Measurements from ENCODE around the gene PTPA. TPM values are rescaled to one million over a fixed set of nuclear protein-coding genes. Genes with fewer than 3 reads are reported as not detected.

The PTPA gene
- total and polyA plus RNA-seq, 11 donors, result 96.0 to 212 (median 172) TPM

DNA sequence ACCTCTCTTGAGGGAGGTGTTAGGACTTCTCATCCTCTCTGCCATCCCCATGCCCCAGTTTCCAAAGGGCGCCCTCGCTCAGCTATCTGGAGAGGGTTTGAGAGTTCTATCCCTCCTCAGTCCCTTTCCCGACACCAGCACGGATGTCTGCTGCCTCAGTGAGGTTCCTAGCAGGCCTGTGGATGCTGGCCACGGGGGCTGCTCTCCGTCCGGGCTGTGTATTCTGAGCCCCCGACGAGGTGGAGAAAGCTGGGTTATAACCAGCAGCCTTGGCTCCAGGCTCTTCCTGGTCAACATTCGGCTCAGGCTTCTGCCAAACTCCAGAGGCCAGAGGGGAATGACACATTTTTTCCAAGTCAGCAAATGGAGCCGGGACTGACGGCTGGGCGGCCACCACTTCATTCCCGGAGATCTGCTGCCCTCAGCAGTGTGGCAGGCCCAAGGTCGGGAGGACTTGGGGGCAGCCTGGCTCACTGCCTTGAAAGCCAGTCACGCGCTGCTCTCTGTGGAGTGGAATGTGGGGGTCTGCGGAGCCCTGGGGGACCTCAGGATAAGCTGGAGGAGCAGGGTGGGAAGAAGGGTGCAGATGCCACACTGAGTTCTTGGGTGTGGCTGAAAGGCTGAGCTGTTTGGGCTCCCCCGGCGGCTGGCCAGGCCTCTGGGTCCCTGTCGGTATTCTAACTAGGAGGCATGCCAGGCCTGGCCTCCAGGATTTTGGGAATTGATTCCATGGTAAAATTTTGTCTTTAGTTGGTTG, 27.4 kb downstream of the PTPA start:
- Histone ChIP-seq H3K4me1 (peaks cover 19 to 64% (median 58%) of the 10 kb centered on the region in 12 donors), H3K4me3 (peak overlapping the region in 7 of 12 donors; percentile 19 to 66 (median 52)), H3K9me3 (no peaks in the 10 kb centered on the region), H3K27ac (peak overlapping the region; percentile 99 to 100 (median 100)), H3K27me3 (no peaks in the 10 kb centered on the region), H3K36me3 (peaks cover 0 to 48% (median 40%) of the 10 kb centered on the region in 9 donors)
- peak in 3 of 4 donors; percentile 7 to 25 (median 11) for ATAC-seq
- DNase-seq, result peak; percentile 69 to 80 (median 74)
- TF ChIP-seq, protein P1, sequence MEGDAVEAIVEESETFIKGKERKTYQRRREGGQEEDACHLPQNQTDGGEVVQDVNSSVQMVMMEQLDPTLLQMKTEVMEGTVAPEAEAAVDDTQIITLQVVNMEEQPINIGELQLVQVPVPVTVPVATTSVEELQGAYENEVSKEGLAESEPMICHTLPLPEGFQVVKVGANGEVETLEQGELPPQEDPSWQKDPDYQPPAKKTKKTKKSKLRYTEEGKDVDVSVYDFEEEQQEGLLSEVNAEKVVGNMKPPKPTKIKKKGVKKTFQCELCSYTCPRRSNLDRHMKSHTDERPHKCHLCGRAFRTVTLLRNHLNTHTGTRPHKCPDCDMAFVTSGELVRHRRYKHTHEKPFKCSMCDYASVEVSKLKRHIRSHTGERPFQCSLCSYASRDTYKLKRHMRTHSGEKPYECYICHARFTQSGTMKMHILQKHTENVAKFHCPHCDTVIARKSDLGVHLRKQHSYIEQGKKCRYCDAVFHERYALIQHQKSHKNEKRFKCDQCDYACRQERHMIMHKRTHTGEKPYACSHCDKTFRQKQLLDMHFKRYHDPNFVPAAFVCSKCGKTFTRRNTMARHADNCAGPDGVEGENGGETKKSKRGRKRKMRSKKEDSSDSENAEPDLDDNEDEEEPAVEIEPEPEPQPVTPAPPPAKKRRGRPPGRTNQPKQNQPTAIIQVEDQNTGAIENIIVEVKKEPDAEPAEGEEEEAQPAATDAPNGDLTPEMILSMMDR (IDR thresholded peaks at IDR 0.05), result no peak
- TF ChIP-seq POLR2A (IDR thresholded peaks at IDR 0.05), result peak in 1 of 2 donors; percentile 31
- 23 to 40% (median 26%) methylated on average over 10 to 21 of the region's 21 CpGs for WGBS, 4 donors
- intact Hi-C loops (cut with DNase I), result loop anchor here (1.0 to 10.0 kb wide), 11 partner anchors 36 to 656 kb away; no protein-coding TSS in a partner anchor

DNA sequence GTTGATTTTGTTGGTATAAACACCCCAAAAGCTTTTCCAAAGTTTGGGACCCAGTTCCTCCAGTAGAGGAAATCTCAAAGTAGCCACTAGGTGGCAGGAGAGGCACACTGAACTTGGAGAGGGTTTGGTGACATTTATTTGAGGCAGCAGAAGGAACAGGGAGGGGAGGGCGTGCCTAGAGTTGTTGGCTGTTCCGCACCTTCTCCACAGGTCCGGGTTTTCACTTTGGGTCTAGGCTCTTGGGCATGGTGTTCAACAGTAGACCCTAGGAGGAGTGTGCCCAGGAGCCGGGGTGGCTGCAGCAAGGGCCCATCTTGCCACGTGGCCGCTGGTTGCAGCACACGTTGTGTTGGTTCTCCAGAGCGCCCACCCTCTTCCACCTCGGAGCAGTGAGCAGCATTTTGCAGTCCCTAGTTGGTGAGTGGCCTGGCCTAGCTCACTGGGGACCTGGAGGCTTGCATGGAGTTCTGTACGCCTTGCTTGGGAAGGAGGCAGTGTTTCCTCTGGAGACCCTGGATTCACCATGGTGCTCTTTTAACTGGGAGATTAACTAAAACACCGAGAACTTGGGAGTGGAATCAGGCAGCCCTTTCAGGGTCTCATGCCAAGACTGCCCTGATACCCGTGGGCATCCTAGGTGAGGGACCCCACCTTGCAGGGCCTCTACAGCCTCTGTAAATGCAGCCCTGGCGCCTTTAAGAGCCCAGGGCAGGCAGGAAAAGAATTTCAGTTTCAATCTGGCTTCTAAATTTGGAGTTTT, 28.2 kb downstream of the PTPA start:
- WGBS, 4 donors, result 0 to 4% (median 3%) methylated on average over 12 to 13 of the region's 13 CpGs
- TF ChIP-seq, protein P1 (IDR thresholded peaks at IDR 0.05), result peak; percentile 86 to 96 (median 94)
- no peak for TF ChIP-seq POLR2A (IDR thresholded peaks at IDR 0.05)
- peak; percentile 50 to 60 (median 54) for ATAC-seq
- Histone ChIP-seq H3K27ac (peak overlapping the region; percentile 99 to 100 (median 100)), H3K9me3 (no peaks in the 10 kb centered on the region), H3K36me3 (peaks cover 0 to 46% (median 37%) of the 10 kb centered on the region in 9 donors), H3K4me3 (peak overlapping the region; percentile 1 to 69 (median 56)), H3K4me1 (peaks cover 24 to 72% (median 66%) of the 10 kb centered on the region in 12 donors), H3K27me3 (no peaks in the 10 kb centered on the region)
- intact Hi-C loops (cut with DNase I), result loop anchor here (1.0 to 10.0 kb wide), 11 partner anchors 35 to 655 kb away; no protein-coding TSS in a partner anchor
- peak in 4 of 5 donors; percentile 84 to 89 (median 86) for DNase-seq

DNA sequence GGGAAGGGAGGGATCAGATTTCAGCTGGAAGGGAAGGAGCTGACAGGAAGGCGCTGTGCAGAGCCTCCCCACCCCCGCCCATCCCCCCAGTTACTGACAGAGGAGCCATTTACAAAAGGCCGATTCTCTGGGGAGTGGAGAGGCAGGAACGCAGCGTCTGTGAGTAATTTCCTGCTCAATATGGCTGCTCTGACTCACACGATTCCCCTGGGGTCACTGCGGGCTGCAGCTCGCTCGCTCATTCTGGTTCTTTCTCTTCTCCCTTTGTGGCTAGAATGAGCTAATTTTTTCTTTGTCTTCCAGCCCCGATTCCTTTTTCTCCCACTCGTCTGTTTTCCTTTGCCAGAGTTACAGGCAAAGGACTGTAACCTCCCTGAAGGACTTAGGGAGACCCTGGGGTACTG, 28.8 kb downstream of the PTPA start:
- peak; percentile 76 to 81 (median 78) for ATAC-seq
- TF ChIP-seq, protein P1 (IDR thresholded peaks at IDR 0.05), result no peak
- peak in 1 of 2 donors; percentile 50 for TF ChIP-seq POLR2A (IDR thresholded peaks at IDR 0.05)

More for the DNA sequence above, 28.8 kb downstream of the PTPA start:
- intact Hi-C loops (cut with DNase I), result loop anchor here (1.0 to 10.0 kb wide), 20 partner anchors 35 to 655 kb away; partner anchors contain the start of gene IER5L (in 1 of the 10)
- H3K9me3 ChIP-seq, result no peaks in the 10 kb centered on the region
- peak overlapping the region in 11 of 12 donors; percentile 29 to 69 (median 57) for H3K4me3 ChIP-seq
- peaks cover 0 to 44% (median 31%) of the 10 kb centered on the region in 9 donors for H3K36me3 ChIP-seq
- peaks cover 25 to 77% (median 71%) of the 10 kb centered on the region in 12 donors for H3K4me1 ChIP-seq
- peak; percentile 92 to 98 (median 96) for DNase-seq
- 0% methylated on average over 11 of the region's 11 CpGs for WGBS, 4 donors
- no peaks in the 10 kb centered on the region for H3K27me3 ChIP-seq
- H3K27ac ChIP-seq, result peak overlapping the region; percentile 99 to 100 (median 100)

Data from heart left ventricle (tissue), 16 donors.